ENCODE measurements around the gene CHTF18.

Gene CHTF18

DNA sequence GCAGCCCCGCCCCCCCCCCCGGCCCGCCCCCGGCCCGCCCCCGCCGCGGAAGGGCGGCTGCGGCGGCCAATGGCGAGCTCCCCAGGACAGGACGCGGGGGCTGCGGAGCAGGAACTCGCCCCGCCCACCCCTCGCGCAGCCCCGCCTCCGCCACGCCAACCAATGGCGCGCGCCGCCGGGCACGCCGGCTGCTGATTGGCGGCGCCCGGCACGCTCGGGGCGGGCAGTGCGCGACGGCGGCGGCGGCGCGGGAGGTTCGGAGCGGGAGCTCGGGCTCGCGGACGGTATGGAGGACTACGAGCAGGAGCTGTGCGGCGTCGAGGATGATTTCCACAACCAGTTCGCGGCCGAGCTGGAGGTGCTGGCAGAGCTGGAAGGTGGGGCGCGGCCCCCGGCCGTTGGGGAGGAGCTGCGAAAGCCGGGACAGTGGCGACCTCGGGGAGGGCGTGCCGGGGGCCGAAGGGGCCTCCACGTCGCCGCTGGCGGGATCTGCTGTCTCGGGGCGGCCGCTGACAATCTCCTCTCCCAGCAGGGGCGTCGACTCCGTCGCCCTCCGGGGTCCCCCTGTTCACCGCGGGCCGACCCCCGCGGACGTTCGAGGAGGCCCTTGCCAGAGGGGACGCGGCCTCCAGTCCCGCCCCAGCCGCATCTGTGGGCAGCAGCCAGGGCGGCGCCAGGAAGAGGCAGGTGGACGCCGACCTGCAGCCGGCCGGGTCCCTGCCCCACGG, at the start of gene CHTF18:
Gene CHTF18, plus strand, starts transcription at position 222 of the 728 bp plus-strand sequence. Its CDS starts 65 bp downstream, at position 287.
- Histone ChIP-seq H3K36me3 (ENCODE audit: control insufficient read depth, low read length) (peaks cover 64% of the 10 kb centered on the region), H3K27ac (ENCODE audit: low read depth, low read length) (peak within 1 kb of the TSS; percentile 33), H3K27me3 (ENCODE audit: control insufficient read depth, low read length) (no peaks in the 10 kb centered on the region), H3K79me2 (ENCODE audit: control insufficient read depth, low read length) (peaks cover 54% of the 10 kb centered on the region), H3K9me3 (ENCODE audit: control insufficient read depth, insufficient read depth, low read length) (no peaks in the 10 kb centered on the region), H4K20me1 (ENCODE audit: control insufficient read depth, insufficient read depth, low read depth, low read length) (no peaks in the 10 kb centered on the region; the same call in 1 of the 2 replicates), H3K4me1 (ENCODE audit: control insufficient read depth, low read length) (peaks cover 17% of the 10 kb centered on the region), H3K9me2 (replicated peaks; ENCODE audit: control insufficient read depth, low read length) (no peaks in the 10 kb centered on the region), H3K4me2 (ENCODE audit: low read length) (peak within 1 kb of the TSS; percentile 90), H3F3A (ENCODE audit: control insufficient read depth, insufficient read depth) (no peaks in the 10 kb centered on the region), H3K4me3 (ENCODE audit: low read length) (peak within 1 kb of the TSS; percentile 82)
- TF ChIP-seq EZH2phosphoT487 (IDR thresholded peaks at IDR 0.05; ENCODE audit: borderline replicate concordance, low read length) = no peak
- TF ChIP-seq, protein P1, sequence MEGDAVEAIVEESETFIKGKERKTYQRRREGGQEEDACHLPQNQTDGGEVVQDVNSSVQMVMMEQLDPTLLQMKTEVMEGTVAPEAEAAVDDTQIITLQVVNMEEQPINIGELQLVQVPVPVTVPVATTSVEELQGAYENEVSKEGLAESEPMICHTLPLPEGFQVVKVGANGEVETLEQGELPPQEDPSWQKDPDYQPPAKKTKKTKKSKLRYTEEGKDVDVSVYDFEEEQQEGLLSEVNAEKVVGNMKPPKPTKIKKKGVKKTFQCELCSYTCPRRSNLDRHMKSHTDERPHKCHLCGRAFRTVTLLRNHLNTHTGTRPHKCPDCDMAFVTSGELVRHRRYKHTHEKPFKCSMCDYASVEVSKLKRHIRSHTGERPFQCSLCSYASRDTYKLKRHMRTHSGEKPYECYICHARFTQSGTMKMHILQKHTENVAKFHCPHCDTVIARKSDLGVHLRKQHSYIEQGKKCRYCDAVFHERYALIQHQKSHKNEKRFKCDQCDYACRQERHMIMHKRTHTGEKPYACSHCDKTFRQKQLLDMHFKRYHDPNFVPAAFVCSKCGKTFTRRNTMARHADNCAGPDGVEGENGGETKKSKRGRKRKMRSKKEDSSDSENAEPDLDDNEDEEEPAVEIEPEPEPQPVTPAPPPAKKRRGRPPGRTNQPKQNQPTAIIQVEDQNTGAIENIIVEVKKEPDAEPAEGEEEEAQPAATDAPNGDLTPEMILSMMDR (IDR thresholded peaks at IDR 0.05; ENCODE audit: low read depth, low read length, poor library complexity, severe bottlenecking) = no peak

DNA sequence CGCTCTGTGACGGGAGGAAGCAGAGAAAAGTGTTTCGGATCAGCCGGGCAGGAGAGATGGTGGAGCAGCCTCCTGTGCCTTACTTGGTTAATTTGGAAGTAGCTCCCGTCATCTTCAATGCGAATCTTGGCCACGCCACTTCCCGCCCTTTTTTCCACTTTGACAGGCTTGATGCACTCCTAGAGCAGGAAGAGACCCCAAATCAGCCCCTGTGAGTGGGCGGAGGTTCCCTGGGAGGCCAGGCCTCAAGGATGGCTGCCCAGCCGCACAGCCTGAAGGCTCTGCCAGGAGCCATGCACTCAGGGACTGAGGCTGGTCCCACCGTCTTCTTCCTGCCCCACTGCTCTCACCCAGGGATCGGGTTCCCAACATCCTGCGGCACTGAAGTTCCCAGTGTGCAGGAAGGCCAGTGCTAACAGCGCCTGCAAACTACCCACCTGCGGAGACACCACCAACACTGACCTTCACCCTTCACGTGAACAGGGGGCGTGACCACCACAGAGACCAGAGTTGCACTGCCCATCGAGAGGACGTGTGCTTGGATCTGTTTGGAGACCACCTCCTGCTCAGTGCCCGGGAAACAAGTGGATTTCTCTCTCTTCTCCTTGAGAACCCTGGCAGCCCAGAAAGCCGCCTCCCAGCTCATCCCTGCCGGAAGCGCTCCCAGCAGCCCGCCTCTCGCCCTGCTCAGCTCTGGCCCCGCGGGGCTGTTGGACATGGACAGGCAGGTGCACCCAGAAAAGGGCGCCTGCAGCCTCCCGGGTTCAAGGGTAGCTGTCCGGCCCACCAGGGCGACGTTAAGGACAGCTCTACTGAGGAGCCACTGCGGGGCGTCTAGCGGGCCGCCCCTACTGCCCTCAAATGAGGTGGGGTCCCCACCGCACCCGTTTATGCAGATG, 48.6 kb upstream of the CHTF18 start:
- H3K9me2 ChIP-seq (replicated peaks; ENCODE audit: control insufficient read depth, low read length) = no peaks in the 10 kb centered on the region
- no peaks in the 10 kb centered on the region for H3K27me3 ChIP-seq (ENCODE audit: control insufficient read depth, low read length)
- peak overlapping the region; percentile 96 for H3K4me3 ChIP-seq (ENCODE audit: low read length)
- H3K79me2 ChIP-seq (ENCODE audit: control insufficient read depth, low read length) = peaks cover 42% of the 10 kb centered on the region
- H3K27ac ChIP-seq (ENCODE audit: low read depth, low read length) = peak overlapping the region; percentile 100
- H3F3A ChIP-seq (ENCODE audit: control insufficient read depth, insufficient read depth) = peaks cover 15% of the 10 kb centered on the region
- H3K4me2 ChIP-seq (ENCODE audit: low read length) = peak overlapping the region; percentile 100
- TF ChIP-seq, protein P1 (IDR thresholded peaks at IDR 0.05; ENCODE audit: low read depth, low read length, poor library complexity, severe bottlenecking) = no peak
- no peak for TF ChIP-seq EZH2phosphoT487 (IDR thresholded peaks at IDR 0.05; ENCODE audit: borderline replicate concordance, low read length)
- peaks cover 55% of the 10 kb centered on the region for H3K4me1 ChIP-seq (ENCODE audit: control insufficient read depth, low read length)
- H4K20me1 ChIP-seq (ENCODE audit: control insufficient read depth, insufficient read depth, low read depth, low read length) = no peaks in the 10 kb centered on the region
- peaks cover 50% of the 10 kb centered on the region for H3K36me3 ChIP-seq (ENCODE audit: control insufficient read depth, low read length)
- H3K9me3 ChIP-seq (ENCODE audit: control insufficient read depth, insufficient read depth, low read length) = no peaks in the 10 kb centered on the region

DNA sequence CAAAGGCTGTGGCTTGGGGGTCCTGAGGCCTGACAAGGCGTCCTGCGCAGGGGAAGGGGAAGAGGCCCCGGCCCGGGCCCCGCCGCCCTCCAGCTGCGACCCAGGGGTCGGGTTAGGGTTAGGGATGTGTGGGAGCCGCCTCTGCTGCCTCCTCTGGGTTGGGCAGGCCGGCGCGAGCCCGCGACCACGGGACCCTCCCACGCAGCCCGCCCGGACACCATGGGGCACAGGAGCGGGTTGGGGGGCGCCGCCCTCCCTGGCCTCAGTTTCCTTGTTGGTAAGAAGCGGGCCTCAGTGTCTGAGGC, 48.0 kb upstream of the CHTF18 start:
- Histone ChIP-seq H3K27me3 (ENCODE audit: control insufficient read depth, low read length) (no peaks in the 10 kb centered on the region), H3K4me1 (ENCODE audit: control insufficient read depth, low read length) (peaks cover 54% of the 10 kb centered on the region), H3K9me3 (ENCODE audit: control insufficient read depth, insufficient read depth, low read length) (no peaks in the 10 kb centered on the region), H3K9me2 (replicated peaks; ENCODE audit: control insufficient read depth, low read length) (no peaks in the 10 kb centered on the region), H3K27ac (ENCODE audit: low read depth, low read length) (peak overlapping the region; percentile 100), H3K4me3 (ENCODE audit: low read length) (peak overlapping the region; percentile 96), H3K36me3 (ENCODE audit: control insufficient read depth, low read length) (peaks cover 44% of the 10 kb centered on the region), H4K20me1 (ENCODE audit: control insufficient read depth, insufficient read depth, low read depth, low read length) (no peaks in the 10 kb centered on the region), H3K79me2 (ENCODE audit: control insufficient read depth, low read length) (peaks cover 38% of the 10 kb centered on the region), H3K4me2 (ENCODE audit: low read length) (peak overlapping the region; percentile 100), H3F3A (ENCODE audit: control insufficient read depth, insufficient read depth) (peaks cover 15% of the 10 kb centered on the region)
- TF ChIP-seq EZH2phosphoT487 (IDR thresholded peaks at IDR 0.05; ENCODE audit: borderline replicate concordance, low read length) = no peak
- TF ChIP-seq, protein P1 (IDR thresholded peaks at IDR 0.05; ENCODE audit: low read depth, low read length, poor library complexity, severe bottlenecking) = no peak
